Stimulated activated CD4-positive, alpha-beta T cell treated with anti-CD3 and anti-CD28 coated beads, Interleukin-1b, Interleukin-23, amount 100 ng/mL, for 4 hours (primary cell): ENCODE results near the gene WLS.

ENCODE experiments used
- DNase-seq, 2 donors: peaks; one replicate each; pipeline ENCODE4 v3.0.0-alpha.2; 2020; ENCODE audit warnings: low read depth in 2 of 2

WLS gene

DNA sequence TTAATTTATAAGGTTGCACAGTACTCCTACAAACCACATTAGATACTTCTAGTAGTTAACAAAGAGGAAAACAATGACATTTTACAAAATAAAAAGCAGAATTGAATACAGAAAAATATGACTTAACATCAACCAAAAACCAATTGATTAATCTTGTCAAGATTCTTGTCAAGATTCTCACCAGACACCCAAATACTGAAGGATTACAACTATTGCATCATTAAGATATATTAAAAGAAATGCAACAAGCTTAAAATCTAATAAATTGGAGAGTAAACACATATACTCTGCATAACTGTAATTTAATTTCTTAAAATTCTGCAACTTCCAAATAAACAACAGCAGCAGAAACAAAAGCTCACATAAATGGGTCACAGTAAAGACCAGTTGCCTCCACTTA, 4.7 kb downstream of the WLS start:
- DNase-seq, result no peak

DNA sequence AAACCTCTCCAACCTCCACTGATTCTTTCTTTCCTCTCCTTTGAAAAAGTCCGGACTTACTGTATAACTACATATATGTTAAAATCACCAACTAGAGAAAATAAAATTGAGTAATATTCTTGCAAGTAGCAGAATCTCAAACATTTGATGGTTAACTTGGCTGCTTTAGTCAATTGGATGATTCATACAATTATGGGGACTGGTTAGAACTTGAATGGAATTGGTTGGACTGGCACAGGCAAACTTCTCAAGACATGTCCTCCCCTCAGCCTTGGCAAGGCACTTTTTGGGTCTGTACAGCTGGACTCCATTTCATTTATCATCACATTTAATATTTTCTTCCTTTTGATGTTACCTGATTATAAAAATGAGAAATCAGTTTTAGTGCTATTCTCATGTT, 6.5 kb downstream of the WLS start:
- DNase-seq, result no peak

GRCh38 chr1:68223687-68224086, 8.6 kb downstream of the WLS start:
- DNase-seq, result no peak

GRCh38 chr1:68221980-68222373, 10.3 kb downstream of the WLS start:
- DNase-seq, result no peak

DNA sequence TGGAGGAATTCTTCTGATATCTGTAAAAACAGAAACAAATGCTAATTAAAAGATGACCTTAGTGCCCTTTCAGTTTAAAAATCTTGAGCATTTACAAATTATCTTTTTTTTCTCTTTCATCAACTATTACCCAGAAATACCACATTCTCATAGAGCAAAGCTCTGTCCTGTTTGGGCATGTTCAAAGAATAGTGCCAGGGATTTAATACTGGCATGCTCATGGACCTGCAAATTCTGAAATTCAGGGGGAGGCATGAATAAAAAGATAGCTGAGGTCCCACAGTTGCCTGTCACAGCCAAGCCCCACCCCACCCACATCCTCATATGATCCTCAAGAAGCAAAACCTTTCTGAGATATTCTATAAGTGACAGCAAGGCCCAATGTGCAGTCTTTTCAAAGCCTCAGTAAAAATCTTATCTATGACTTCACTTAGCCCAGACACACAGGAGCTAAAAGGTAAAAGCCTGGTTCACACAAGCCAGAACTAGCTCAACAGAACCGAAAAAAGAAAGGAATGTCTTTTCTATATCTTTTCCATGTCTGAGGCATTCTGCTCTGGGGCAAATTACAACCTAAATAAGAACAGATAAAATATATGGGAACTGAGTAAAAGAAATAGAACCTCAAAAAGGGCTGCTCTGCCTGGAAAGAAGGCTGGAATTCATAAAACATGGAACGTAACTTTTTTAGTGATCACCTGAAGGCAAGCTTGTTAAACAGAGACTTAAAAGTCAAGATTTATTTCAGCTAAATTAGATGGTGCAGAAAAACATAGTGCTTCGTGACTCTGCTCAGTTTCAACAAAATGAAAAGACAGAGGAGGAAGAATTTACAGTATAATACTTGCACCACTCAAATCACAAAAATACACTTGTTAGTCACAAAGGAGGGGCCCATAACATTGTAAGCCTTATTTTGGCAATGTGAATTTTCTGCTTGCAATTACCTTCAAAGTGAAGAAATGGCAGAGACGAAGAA, 11.0 kb downstream of the WLS start:
- no peak for DNase-seq

- DNase-seq, result no peak
Measured at GRCh38 chr1:68220420-68220819, 11.9 kb downstream of the WLS start.

GRCh38 chr1:68218490-68218889, 13.8 kb downstream of the WLS start:
- DNase-seq, result no peak

GRCh38 chr1:68217618-68218017, 14.7 kb downstream of the WLS start:
- DNase-seq, result no peak

DNA sequence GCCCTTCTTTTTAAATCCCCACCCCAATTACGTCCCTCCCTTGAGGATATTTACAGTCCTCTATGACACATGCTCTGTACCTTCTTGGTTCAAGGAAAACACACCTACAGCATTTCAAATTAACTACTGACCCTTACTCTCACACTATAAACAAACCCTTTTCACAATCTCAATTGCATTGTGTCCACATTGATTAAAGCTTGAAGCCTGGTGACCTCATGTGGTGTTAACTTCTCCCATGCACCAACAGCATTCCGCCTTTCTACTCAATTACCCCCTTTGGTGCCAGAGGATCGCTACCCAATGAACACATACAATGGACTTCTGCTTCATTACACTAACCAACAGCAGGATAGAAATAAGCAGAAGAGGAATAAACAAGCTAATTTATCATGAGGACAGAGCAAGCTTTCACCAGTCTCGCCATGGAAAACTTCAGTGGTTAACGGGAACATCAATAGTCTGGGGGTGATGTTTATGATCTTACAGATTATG, 15.2 kb downstream of the WLS start:
- DNase-seq, result no peak

DNA sequence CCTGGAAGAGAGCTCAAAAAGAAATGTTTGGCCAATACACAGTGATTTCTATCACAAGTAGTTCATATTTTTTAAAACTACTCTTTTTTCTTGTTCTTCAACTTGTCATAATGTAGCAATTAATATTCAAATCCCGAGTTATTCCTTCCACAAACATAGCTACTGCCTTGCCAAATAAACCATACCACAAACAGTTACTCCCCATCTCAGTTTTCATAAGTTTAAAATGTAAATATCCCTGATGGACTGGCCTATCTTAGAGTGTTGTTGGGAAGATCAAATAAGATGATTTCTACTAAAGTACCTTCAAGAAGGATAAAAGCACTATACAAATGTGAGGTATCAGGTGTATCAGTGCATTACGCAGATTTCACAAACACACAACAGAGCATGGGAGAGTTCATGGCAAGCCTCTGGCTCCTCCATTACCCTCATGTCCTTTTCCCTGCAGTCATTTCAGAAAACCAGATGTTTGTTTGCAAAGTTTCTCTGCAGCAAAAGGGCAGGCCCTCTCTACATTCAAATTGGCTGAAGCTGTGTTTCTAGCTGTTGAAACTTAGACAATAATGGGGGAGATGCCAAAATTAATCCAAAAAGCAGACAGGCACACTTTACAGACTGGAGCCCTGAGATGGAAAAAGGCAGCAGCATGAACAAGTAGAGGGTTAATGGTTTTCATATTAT, 16.1 kb downstream of the WLS start:
- DNase-seq, result no peak

DNA sequence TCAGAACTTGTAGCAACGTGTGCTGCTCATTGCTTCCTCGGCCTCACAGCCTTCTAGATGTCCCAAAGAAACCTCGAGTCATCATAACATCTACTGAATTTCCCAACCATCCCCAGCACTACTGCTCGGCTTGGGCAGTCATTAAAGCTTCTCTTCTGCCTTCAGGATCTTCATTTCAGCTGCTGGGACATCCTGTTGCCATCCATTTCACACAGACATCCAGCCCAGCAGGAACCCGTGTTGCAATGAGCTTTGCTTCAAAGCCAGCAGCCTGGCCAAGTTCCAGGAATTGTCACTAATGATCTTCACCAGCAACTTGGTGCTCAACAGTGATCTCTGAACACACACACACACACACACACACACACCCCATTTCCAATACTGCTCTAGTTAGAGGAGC, 18.5 kb downstream of the WLS start:
- no peak for DNase-seq

DNA sequence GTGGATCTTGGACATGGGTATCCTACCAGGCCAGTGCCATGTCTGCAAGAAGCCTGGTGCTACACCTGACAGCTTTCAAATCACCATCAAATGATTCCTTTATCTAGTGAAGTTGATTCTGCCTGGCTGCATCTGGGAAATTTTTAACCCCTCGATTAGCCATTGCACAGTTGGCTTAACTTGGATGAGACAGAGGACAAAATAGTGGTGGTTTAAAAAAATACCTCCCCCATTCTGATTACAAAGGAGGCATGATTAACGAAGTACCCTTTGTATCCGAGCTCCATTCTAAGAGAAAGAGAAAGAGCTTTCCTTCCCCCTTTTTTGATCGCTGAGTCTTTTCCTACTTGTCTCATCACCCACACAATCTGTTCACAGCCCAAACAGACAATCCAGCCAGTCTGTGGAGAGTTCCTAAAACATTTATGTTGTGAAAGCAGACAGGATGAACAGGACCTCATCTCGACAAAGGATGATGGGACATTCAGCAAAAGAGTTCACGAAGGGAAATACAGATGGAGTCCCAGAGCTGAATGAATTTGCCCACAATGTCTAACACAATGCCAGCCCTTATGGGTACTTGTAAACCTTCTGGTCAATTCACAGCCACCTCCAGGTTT, 20.5 kb downstream of the WLS start:
- no peak for DNase-seq

DNA sequence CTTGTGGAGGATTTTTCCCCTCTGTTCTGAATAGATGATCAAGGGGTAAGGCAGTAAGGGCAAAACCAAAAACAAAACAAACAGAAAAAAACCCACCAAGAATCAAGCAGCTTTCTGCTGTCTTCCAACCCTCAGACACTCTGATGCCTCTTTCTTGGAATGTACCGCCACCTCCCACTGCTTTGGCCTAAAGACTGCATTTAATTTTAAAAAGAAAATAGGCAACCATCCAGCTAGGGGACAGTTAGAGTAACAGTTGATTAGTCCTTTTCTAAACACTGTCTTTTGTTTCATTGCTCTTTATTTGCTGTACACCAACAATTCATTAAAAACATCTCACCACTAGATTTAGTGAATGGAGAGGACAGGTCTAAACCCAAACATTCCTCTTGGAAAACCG, 21.5 kb downstream of the WLS start:
- DNase-seq, result no peak

GRCh38 chr1:68210027-68210426, 22.3 kb downstream of the WLS start:
- DNase-seq, result no peak

DNA sequence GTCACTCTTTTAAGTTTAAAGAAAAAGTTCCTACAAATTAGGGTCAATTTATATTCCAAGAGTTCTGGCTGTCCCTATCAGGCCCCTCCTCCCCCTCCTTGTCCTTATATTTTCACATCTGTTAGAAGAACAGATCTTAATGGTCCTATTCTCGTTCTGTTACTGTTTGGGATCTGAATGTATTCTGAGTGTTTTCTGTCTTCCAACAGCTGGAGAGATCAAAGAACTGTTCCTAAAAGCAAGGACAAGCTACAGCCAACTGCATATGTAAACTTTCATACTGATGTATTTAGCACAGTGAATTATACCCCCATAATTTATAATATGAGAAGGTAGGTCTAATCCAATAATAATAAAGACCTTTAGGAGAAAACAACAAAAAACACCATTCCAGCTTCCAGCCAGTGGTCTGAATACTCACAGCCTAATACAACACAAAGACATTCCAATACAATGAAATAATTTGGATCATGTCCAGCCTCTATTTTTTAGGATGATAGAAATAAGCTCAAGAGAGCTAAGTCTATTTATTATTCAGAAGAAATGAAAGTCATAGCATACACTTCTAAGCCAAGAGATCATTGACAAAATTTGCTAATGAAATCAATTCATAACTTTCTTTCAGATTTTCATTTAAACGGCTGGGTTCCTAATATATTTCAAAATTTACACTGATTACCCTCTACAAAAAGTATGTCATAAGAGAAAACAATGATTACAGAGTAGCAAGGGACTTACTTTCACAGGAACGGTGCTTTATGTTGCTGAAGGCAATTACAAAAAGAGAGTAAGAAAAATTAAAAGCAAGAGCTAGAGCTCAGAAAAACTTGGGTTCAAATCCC, 25.3 kb downstream of the WLS start:
- DNase-seq, result no peak

DNA sequence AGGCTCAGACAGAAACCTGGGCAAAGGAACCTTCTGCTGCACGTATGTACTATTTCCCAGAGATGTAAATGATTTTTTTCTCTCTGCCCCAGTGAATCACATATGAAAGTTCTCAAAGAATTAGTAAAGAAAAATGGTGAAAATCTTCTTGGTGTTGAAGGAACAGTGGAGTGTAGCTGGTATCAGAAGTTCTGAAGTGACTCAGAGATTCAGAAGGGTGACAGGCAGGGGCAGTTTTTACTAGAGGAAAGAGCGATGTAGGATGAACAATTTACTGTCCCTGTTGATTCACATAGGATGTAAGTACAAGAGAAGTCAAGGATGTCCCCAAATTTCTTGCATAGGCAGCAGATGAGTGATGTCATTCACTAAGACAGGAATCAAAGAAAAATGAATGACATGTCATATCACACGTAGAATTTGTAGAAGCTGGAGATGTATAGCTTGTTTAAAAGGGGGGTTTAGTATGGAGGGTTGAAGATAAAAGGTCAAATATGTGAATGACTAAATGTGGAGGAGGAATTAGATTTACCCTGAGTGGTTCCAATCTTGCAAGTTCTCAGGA, 26.4 kb downstream of the WLS start:
- no peak for DNase-seq

- no peak for DNase-seq
Measured at GRCh38 chr1:68204977-68205630, 27.2 kb downstream of the WLS start.

- DNase-seq, result no peak
Measured at GRCh38 chr1:68202239-68202832, 30.0 kb downstream of the WLS start.

DNA sequence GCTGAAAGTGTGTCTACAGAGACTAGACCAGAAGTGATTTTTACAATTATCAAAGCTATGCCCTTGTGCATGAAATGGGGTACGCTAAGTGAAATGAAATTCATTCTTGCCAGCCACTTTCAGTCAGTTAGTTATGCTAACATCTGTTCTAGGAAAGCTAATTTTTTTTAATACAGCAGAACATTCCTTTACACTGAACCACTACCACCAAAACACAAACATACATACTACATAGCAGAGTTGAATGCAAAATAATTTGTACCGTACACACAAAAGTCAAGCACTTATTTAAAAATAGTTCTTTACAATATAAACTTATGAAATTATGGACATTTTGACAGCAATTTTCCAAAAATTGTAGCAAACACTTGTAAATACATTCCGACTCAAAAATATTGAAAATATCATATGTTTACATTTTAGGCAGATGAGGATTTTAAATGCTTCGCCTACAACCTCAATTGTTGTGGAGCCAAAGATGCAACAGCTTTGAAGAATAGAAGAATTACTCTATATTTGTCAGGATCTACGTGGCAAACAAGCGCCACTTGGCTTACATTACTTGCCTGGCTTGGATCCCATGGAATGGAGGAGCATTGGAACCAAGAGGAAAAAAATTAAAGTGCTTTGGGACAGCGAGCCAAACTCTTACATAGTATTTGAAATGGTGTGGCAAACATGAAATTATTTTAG, 30.6 kb downstream of the WLS start:
- DNase-seq, result no peak

GRCh38 chr1:68199603-68200002, 32.7 kb downstream of the WLS start:
- DNase-seq, result no peak
